NCI-H2227 (cell line): ENCODE data around the gene C19orf25.

Source experiments
- DNase-seq: peaks from one replicate; lab custom pipeline; 2025; ENCODE audit not compliant: unreplicated experiment; lab: John Stamatoyannopoulos, UW

C19orf25 gene

GRCh38 chr19:1496714-1497577, 17.9 kb upstream of the C19orf25 start:
- DNase-seq: no peak

GRCh38 chr19:1495799-1496713, 17.0 kb upstream of the C19orf25 start:
- DNase-seq: no peak

- no peak for DNase-seq
These were observed 16.2 kb upstream of the C19orf25 start for GRCh38 chr19:1495051-1495798.

GRCh38 chr19:1494115-1494815, 15.2 kb upstream of the C19orf25 start:
- DNase-seq: no peak

GRCh38 chr19:1492474-1493006, 13.5 kb upstream of the C19orf25 start:
- no peak for DNase-seq

- no peak for DNase-seq
These were observed 12.8 kb upstream of the C19orf25 start for GRCh38 chr19:1491849-1492170.

- no peak for DNase-seq
These were observed 12.3 kb upstream of the C19orf25 start, which contains the start of gene REEP6 for GRCh38 chr19:1491114-1491848. REEP6 (plus strand) TSS chr19:1491181; CDS start chr19:1491270, 89 bp downstream.

- DNase-seq: peak; percentile 96
These were observed 11.5 kb upstream of the C19orf25 start, which contains the start of gene PCSK4 for GRCh38 chr19:1490311-1491113. PCSK4 (minus strand) TSS chr19:1490350; CDS start chr19:1490346, 4 bp downstream.

GRCh38 chr19:1489463-1490310, 10.7 kb upstream of the C19orf25 start:
- no peak for DNase-seq

- no peak for DNase-seq
These were observed 9.2 kb upstream of the C19orf25 start for GRCh38 chr19:1488282-1488601.

- DNase-seq: no peak
These were observed 8.7 kb upstream of the C19orf25 start for GRCh38 chr19:1487576-1488281.

- DNase-seq: no peak
These were observed 7.9 kb upstream of the C19orf25 start for GRCh38 chr19:1486720-1487575.

- no peak for DNase-seq
These were observed 5.0 kb upstream of the C19orf25 start for GRCh38 chr19:1483979-1484428.

GRCh38 chr19:1483131-1483978, 4.3 kb upstream of the C19orf25 start:
- no peak for DNase-seq

- no peak for DNase-seq
These were observed 3.5 kb upstream of the C19orf25 start for GRCh38 chr19:1482361-1483130.
